Suprapubic skin (tissue), 4 donors: ENCODE results near the gene MCC. TPM values are rescaled to one million over a fixed set of nuclear protein-coding genes. Genes with fewer than 3 reads are reported as not detected.

Experiments
- DNase-seq, 2 donors: peaks; one replicate each; pipeline ENCODE4 v3.0.0-alpha.2; 2019; ENCODE audit warnings: low spot score in 2 of 2
- H3K27ac ChIP-seq: fragments of 200-600 bp; sonication (generic); one replicate; pipeline ENCODE4 v1.5.1; 2019
- H3K27me3 ChIP-seq: fragments of 200-600 bp; sonication (generic); one replicate; pipeline ENCODE4 v1.5.1; 2019
- H3K36me3 ChIP-seq: fragments of 200-600 bp; sonication (generic); one replicate; pipeline ENCODE4 v1.5.1; 2019
- H3K4me1 ChIP-seq: fragments of 200-600 bp; sonication (generic); one replicate; pipeline ENCODE4 v1.5.1; 2019
- H3K4me3 ChIP-seq: fragments of 200-600 bp; sonication (generic); one replicate; pipeline ENCODE4 v1.5.1; 2019; ENCODE audit warnings: mild to moderate bottlenecking
- H3K9me3 ChIP-seq: fragments of 200-600 bp; sonication (generic); one replicate; pipeline ENCODE4 v1.5.1; 2019
- EP300 ChIP-seq: sonication (generic); formaldehyde crosslinking; IDR thresholded peaks from one replicate; pipeline ENCODE4 v1.6.1; 2017; ENCODE audit warnings: antibody characterized with exemption
- POLR2A ChIP-seq, 2 donors: fragments of 450-650 bp; IDR thresholded peaks; one replicate each; pipeline ENCODE4 v1.6.1; 2017; ENCODE audit warnings: antibody characterized with exemption in 2 of 2, mild to moderate bottlenecking in 2 of 2, moderate library complexity in 2 of 2
- POLR2AphosphoS5 ChIP-seq, 3 donors: sonication (generic); formaldehyde crosslinking; IDR thresholded peaks; one replicate each; pipeline ENCODE4 v1.6.1; 2017; ENCODE audit warnings: antibody characterized with exemption in 3 of 3
- WGBS: methylation state at CpG from one replicate; pipeline ENCODE4 v1.1.5; 2018; 5-methylcytosine and 5-hydroxymethylcytosine counted together
- total RNA-seq, 4 donors: library from RNA; depleted of rRNA; stranded (reverse); fragments of >200 nt; gene quantifications; one replicate each; pipeline ENCODE4 v1.1.0, GENCODE V29; 2016
- TF ChIP-seq, protein P1 (sequence below), 2 donors: fragments of 200-600 bp in 1 of 2; fragments of 450-650 bp in 1 of 2; sonication (generic) in 1 of 2; IDR thresholded peaks; one replicate each; pipeline ENCODE4 v1.5.1; 2016 to 2019; ENCODE audit warnings: antibody characterized with exemption in 2 of 2, mild to moderate bottlenecking in 1 of 2, moderate library complexity in 1 of 2

The MCC gene
- total RNA-seq, 4 donors from 2014 or later, result 67.7 to 105 (median 86.6) TPM

DNA sequence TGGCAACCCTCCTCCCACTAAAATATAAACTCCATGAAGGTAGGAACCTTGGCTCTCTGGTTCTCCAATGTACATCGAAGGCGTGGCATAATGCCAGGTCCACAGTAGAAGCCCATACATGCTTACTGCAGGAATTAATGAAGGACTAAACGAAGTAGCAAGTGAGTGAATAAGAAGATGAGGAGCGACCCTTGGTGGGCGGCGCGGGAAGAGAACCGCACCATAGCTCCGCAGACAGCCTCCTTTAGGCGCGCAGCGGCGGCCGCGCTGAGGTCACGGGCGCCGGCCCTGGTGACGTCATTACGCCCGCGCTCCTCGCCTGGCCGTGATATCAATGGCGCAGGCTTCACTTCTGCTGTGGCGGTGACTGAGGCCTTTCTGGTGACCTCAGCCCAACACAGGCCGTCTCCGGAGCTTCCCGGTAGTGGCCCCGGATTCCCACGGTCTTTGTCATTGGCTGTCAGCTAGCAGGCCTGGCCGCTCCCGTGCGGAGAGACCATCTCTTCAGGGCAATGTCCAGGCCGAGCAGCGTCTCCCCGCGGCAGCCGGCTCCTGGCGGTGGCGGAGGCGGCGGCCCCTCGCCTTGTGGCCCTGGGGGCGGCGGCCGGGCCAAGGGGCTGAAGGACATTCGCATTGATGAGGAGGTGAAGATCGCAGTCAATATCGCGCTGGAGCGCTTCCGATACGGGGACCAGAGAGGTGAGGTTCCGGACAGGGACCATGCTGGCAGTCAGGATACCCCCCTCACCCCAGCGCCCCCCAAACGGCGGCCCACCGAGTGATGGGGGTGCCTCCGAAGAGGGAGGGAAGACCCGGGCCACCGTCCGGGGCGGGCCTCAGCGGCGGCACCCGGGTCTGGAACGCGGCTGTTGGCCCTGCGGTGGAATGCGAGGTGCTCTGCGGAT lies 25.4 kb upstream of the MCC start, which contains the start of gene YTHDC2:
YTHDC2 (plus strand) TSS at position 311 of the 905 bp plus-strand sequence; CDS start at position 513, 202 bp downstream.
- TF ChIP-seq POLR2A (IDR thresholded peaks at IDR 0.05) (peak in 1 of 2 donors; percentile 85), POLR2AphosphoS5 (IDR thresholded peaks at IDR 0.05) (peak; percentile 36 to 74 (median 45)), EP300 (no peak)
- TF ChIP-seq, protein P1, sequence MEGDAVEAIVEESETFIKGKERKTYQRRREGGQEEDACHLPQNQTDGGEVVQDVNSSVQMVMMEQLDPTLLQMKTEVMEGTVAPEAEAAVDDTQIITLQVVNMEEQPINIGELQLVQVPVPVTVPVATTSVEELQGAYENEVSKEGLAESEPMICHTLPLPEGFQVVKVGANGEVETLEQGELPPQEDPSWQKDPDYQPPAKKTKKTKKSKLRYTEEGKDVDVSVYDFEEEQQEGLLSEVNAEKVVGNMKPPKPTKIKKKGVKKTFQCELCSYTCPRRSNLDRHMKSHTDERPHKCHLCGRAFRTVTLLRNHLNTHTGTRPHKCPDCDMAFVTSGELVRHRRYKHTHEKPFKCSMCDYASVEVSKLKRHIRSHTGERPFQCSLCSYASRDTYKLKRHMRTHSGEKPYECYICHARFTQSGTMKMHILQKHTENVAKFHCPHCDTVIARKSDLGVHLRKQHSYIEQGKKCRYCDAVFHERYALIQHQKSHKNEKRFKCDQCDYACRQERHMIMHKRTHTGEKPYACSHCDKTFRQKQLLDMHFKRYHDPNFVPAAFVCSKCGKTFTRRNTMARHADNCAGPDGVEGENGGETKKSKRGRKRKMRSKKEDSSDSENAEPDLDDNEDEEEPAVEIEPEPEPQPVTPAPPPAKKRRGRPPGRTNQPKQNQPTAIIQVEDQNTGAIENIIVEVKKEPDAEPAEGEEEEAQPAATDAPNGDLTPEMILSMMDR (IDR thresholded peaks at IDR 0.05), result peak in 1 of 2 donors; percentile 2
- H3K9me3 ChIP-seq, result no peaks in the 10 kb centered on the region
- H3K4me3 ChIP-seq, result peak within 1 kb of the TSS; percentile 85
- H3K27ac ChIP-seq, result peak within 1 kb of the TSS; percentile 91
- 1% methylated on average over 44 of the region's 72 CpGs for WGBS
- DNase-seq, result peak; percentile 90 to 91
- H3K36me3 ChIP-seq, result peaks cover 4% of the 10 kb centered on the region
- no peaks in the 10 kb centered on the region for H3K27me3 ChIP-seq
- peaks cover 21% of the 10 kb centered on the region for H3K4me1 ChIP-seq

DNA sequence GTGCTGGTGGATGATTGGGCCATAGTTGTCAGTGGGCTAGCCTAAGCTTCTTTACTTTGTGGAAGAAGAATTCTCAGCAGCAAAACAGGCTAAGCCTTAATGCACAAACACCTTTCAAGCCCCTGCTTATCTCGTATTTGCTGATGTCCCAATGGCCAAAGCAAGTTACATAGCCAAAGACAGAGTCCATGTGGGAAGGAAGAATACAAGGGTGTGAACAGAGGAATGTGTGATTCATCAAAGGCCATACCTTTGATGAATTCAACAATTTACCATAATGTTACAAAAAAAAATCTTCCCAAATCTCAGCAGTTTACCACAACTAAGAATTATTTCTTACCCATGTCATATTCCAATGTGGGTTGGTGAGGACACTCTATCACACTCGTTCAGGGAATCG lies 24.1 kb upstream of the MCC start:
- H3K27me3 ChIP-seq, result no peaks in the 10 kb centered on the region
- peaks cover 21% of the 10 kb centered on the region for H3K4me1 ChIP-seq
- TF ChIP-seq POLR2AphosphoS5 (IDR thresholded peaks at IDR 0.05) (no peak), POLR2A (IDR thresholded peaks at IDR 0.05) (no peak), EP300 (no peak)
- TF ChIP-seq, protein P1 (IDR thresholded peaks at IDR 0.05), result no peak
- no peak overlapping the region for H3K4me3 ChIP-seq
- H3K36me3 ChIP-seq, result no peaks in the 10 kb centered on the region
- WGBS, result 93% methylated on average over 3 of the region's 3 CpGs
- no peak for DNase-seq
- no peaks in the 10 kb centered on the region for H3K9me3 ChIP-seq
- H3K27ac ChIP-seq, result no peak overlapping the region

DNA sequence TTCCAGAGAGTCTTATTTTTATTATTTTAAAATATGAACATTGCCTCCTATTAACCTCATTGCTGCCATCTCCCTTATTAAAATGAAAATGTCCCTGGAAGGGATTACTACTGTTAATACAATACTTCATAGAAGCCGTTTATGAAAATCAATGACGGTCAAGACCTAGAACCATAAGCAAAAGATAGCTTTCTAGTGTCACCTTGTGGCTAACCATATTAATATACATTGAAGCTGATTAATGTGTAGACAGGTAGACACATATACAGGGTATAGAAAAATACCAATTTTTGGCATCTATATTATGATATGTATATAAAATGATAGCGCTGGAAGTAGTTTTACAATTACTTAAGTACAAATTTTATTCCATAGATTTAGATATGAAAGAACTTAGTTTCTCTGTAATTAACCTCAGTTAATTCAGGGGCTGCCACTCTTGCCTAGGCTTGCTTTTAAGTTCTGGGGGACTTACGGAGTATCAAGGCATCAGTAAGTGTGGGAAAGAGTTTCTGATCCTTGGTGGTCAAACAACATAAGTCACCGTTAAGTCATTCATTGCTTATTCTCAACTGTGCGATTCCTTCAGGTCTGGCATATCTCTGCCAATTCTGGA lies 22.7 kb upstream of the MCC start:
- DNase-seq, result no peak
- Histone ChIP-seq H3K27ac (no peak overlapping the region), H3K9me3 (no peaks in the 10 kb centered on the region), H3K4me1 (peaks cover 18% of the 10 kb centered on the region), H3K36me3 (no peaks in the 10 kb centered on the region), H3K4me3 (no peak overlapping the region), H3K27me3 (no peaks in the 10 kb centered on the region)
- TF ChIP-seq EP300, result no peak
- TF ChIP-seq, protein P1 (IDR thresholded peaks at IDR 0.05), result peak in 1 of 2 donors; percentile 18
- 55% methylated on average over 6 of the region's 6 CpGs for WGBS

DNA sequence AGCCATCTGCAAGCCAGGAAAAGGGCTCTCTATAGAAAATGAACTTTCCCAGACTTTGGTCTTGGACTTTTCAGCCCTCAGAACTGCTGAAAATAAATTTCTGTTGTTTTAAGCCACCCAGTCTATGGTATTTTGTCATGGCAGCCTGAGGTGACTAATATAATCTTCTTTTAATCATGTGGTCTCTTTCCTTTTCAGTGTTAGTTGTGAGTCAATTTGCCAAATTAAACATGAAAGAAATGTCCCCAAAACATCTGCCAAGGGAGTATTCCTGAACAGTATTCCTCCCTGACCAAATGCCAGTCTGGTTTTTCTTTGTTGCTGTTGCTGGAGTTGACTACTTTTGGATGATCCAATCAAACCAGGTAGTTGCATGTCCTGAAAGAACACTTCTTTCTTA lies 20.5 kb upstream of the MCC start:
- no peak overlapping the region for H3K27ac ChIP-seq
- H3K9me3 ChIP-seq, result no peaks in the 10 kb centered on the region
- no peak for DNase-seq
- H3K27me3 ChIP-seq, result no peaks in the 10 kb centered on the region
- no peak overlapping the region for H3K4me3 ChIP-seq
- TF ChIP-seq EP300, result no peak
- no peak for TF ChIP-seq POLR2AphosphoS5 (IDR thresholded peaks at IDR 0.05)
- no peak for TF ChIP-seq POLR2A (IDR thresholded peaks at IDR 0.05)
- TF ChIP-seq, protein P1 (IDR thresholded peaks at IDR 0.05), result no peak
- H3K36me3 ChIP-seq, result no peaks in the 10 kb centered on the region
- H3K4me1 ChIP-seq, result no peaks in the 10 kb centered on the region

DNA sequence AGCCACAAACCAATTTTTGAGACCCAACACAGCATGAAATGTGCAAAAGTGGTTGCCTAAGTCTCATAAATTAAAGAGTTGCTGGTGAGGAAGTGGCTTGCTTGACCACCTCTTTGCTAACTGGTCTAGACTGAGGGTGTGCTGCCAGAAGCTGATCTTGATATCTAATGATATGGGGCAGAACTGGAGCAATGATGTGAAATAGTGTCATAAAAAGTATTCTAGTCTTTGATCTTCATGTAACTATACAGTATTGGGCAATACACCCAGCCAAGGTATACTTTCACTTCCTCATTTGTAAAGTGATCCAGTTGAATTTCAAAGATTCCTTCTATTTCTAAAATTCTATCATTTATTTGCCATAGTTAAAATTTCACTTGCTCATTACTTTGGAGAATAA lies 19.3 kb upstream of the MCC start:
- H3K27ac ChIP-seq, result no peak overlapping the region
- H3K9me3 ChIP-seq, result no peaks in the 10 kb centered on the region
- H3K27me3 ChIP-seq, result no peaks in the 10 kb centered on the region
- H3K36me3 ChIP-seq, result no peaks in the 10 kb centered on the region
- no peak for TF ChIP-seq EP300
- TF ChIP-seq POLR2AphosphoS5 (IDR thresholded peaks at IDR 0.05), result no peak
- no peak for TF ChIP-seq POLR2A (IDR thresholded peaks at IDR 0.05)
- TF ChIP-seq, protein P1 (IDR thresholded peaks at IDR 0.05), result no peak
- H3K4me3 ChIP-seq, result no peak overlapping the region
- DNase-seq, result no peak
- no peaks in the 10 kb centered on the region for H3K4me1 ChIP-seq
